Neural cell (in vitro differentiated cells): ENCODE measurements around the gene SLC25A26. TPM values are rescaled to one million over a fixed set of nuclear protein-coding genes. Genes with fewer than 3 reads are reported as not detected.

Source experiments
- H2AFZ ChIP-seq: fragments of 200-600, 300-800 bp; sonication (generic), shearing (Covaris generic); 2 replicates; pipeline ENCODE4 v1.6.0; 2014; ENCODE audit warnings: low read depth, mild to moderate bottlenecking, antibody characterized with exemption, low read length, moderate library complexity
- H3F3A ChIP-seq: fragments of 200-600 bp; shearing (Covaris generic); 2 replicates; pipeline ENCODE4 v1.6.1; 2016; ENCODE audit warnings: mild to moderate bottlenecking, moderate library complexity, mixed read lengths, antibody characterized with exemption, low read length; ENCODE audit not compliant: insufficient read depth, poor library complexity, severe bottlenecking
- H3K27ac ChIP-seq: fragments of 200-600, 300-800 bp; sonication (generic), shearing (Covaris generic); 2 replicates; pipeline ENCODE4 v1.5.1; 2014; ENCODE audit warnings: mild to moderate bottlenecking, low read length, moderate library complexity
- H3K27me3 ChIP-seq: fragments of 300-800, 200-600 bp; sonication (generic), shearing (Covaris generic); 2 replicates; pipeline ENCODE4 v1.6.0; 2014; ENCODE audit warnings: mild to moderate bottlenecking, low read depth, low read length, moderate library complexity; ENCODE audit not compliant: insufficient read depth
- H3K36me3 ChIP-seq: fragments of 300-800, 200-600 bp; sonication (generic), shearing (Covaris generic); 2 replicates; pipeline ENCODE4 v1.5.1; 2014; ENCODE audit warnings: mild to moderate bottlenecking, antibody characterized with exemption, low read length, moderate library complexity; ENCODE audit not compliant: insufficient read depth
- H3K4me2 ChIP-seq: fragments of 300-800, 200-600 bp; sonication (generic), shearing (Covaris generic); 2 replicates; pipeline ENCODE4 v1.6.0; 2014; ENCODE audit warnings: mild to moderate bottlenecking, low read length
- H3K4me3 ChIP-seq: fragments of 300-800, 200-600 bp; sonication (generic), shearing (Covaris generic); 2 replicates; pipeline ENCODE4 v1.5.1; 2014; ENCODE audit warnings: mild to moderate bottlenecking, low read length, moderate library complexity
- H3K79me2 ChIP-seq: fragments of 200-600 bp; shearing (Covaris generic); replicated peaks from 2 replicates; pipeline ENCODE4 v1.6.0; 2014; ENCODE audit warnings: mild to moderate bottlenecking, low read length, moderate library complexity; ENCODE audit not compliant: insufficient read depth
- H3K9ac ChIP-seq: fragments of 300-800, 200-600 bp; sonication (generic), shearing (Covaris generic); 2 replicates; pipeline ENCODE4 v1.6.1; 2016; ENCODE audit warnings: mild to moderate bottlenecking, low read length, mixed read lengths
- H3K9me2 ChIP-seq: fragments of 200-600 bp; shearing (Covaris generic); 2 replicates; pipeline ENCODE4 v1.6.1; 2016; ENCODE audit warnings: mild to moderate bottlenecking, low read length, mixed read lengths; ENCODE audit not compliant: insufficient read depth
- H3K9me3 ChIP-seq: fragments of 200-600, 300-800 bp; sonication (generic), shearing (Covaris generic); 2 replicates; pipeline ENCODE4 v1.6.1; 2016; ENCODE audit warnings: mild to moderate bottlenecking, mixed run types, low read length, moderate library complexity, mixed read lengths
- H4K20me1 ChIP-seq: fragments of 200-600 bp; shearing (Covaris generic); 2 replicates; pipeline ENCODE4 v1.6.1; 2016; ENCODE audit warnings: mild to moderate bottlenecking, mixed run types; ENCODE audit not compliant: insufficient read depth
- EP300 ChIP-seq: fragments of 450-650 bp; conservative IDR thresholded peaks from 2 replicates; pipeline ENCODE4 v1.6.1; 2014; ENCODE audit warnings: antibody characterized with exemption, mild to moderate bottlenecking, moderate library complexity; ENCODE audit not compliant: poor library complexity, severe bottlenecking
- EZH2 ChIP-seq: fragments of 200-600, 300-800 bp; shearing (Covaris generic), sonication (generic); IDR thresholded peaks from 2 replicates; pipeline ENCODE4 v1.6.1; 2014; ENCODE audit warnings: antibody characterized with exemption, low read length, borderline replicate concordance, mild to moderate bottlenecking; ENCODE audit not compliant: insufficient read depth, poor library complexity, severe bottlenecking
- MXI1 ChIP-seq: fragments of 450-650 bp; conservative IDR thresholded peaks from 2 replicates; pipeline ENCODE4 v1.6.1; 2014; ENCODE audit warnings: antibody characterized with exemption, mild to moderate bottlenecking; ENCODE audit not compliant: poor library complexity, severe bottlenecking
- POLR2AphosphoS5 ChIP-seq: IDR thresholded peaks from 2 replicates; pipeline ENCODE4 v1.6.1; 2012
- RAD21 ChIP-seq: fragments of 450-650 bp; conservative IDR thresholded peaks from 2 replicates; pipeline ENCODE4 v1.6.1; 2014; ENCODE audit warnings: antibody characterized with exemption, mild to moderate bottlenecking, moderate library complexity
- SMC3 ChIP-seq: fragments of 450-650 bp; conservative IDR thresholded peaks from 2 replicates; pipeline ENCODE4 v1.6.1; 2014; ENCODE audit warnings: antibody characterized with exemption, mild to moderate bottlenecking, moderate library complexity; ENCODE audit not compliant: poor library complexity
- TAF1 ChIP-seq: IDR thresholded peaks from 2 replicates; pipeline ENCODE4 v1.6.1; 2012; ENCODE audit warnings: low read depth
- polyA plus RNA-seq: library from polyadenylated mRNA; depleted of rRNA; stranded (reverse); fragments of >200 nt; gene quantifications from 2 replicates; pipeline ENCODE4 v1.2.3, GENCODE V29; 2014
- TF ChIP-seq, protein P1 (sequence below): IDR thresholded peaks from 2 replicates; pipeline ENCODE4 v1.6.1; 2012; ENCODE audit warnings: borderline replicate concordance
- TF ChIP-seq, protein P2 (sequence below): fragments of 450-650 bp; IDR thresholded peaks from 2 replicates; pipeline ENCODE4 v1.5.1; 2014; ENCODE audit warnings: antibody characterized with exemption, mild to moderate bottlenecking, moderate library complexity; ENCODE audit not compliant: poor library complexity, severe bottlenecking

SLC25A26 gene
- polyA plus RNA-seq, 1 donor from 2014 or later = 21.0 TPM

DNA sequence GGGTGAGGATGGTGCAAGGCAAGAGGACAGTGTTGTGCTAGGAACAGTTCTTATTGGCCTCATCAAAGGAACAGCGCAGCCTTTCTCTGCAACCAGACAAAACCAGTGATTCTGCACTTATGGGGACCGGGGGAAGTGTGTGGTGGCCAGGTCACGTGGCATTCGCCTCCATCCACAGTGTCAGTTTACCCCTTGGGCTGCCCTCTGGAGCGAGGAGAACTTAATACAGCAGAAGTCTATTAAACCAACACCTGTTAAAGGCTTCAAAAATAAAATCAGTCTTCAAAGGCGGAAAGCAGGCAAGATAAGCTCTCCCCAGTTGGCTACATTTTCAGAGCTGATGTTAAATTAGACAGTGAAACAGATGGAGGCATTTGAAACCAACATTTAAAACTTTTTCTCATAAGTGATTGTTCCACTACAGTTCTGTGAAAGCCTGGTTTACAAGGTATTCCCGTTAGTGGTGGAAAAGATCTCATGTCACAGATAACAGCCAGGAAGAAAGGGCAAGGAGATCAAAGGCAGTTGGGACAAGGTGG, 204.8 kb downstream of the SLC25A26 start:
- Histone ChIP-seq H3K4me2 (no peak overlapping the region), H3K9me3 (peaks cover 3% of the 10 kb centered on the region), H4K20me1 (no peaks in the 10 kb centered on the region), H3K36me3 (no peaks in the 10 kb centered on the region), H3F3A (no peaks in the 10 kb centered on the region), H3K27ac (no peak overlapping the region), H3K9me2 (no peaks in the 10 kb centered on the region), H3K27me3 (no peaks in the 10 kb centered on the region), H3K79me2 (peaks cover 5% of the 10 kb centered on the region), H3K4me3 (no peak overlapping the region), H3K9ac (no peak overlapping the region), H2AFZ (no peak overlapping the region)
- TF ChIP-seq EZH2 = no peak
- TF ChIP-seq, protein P1, sequence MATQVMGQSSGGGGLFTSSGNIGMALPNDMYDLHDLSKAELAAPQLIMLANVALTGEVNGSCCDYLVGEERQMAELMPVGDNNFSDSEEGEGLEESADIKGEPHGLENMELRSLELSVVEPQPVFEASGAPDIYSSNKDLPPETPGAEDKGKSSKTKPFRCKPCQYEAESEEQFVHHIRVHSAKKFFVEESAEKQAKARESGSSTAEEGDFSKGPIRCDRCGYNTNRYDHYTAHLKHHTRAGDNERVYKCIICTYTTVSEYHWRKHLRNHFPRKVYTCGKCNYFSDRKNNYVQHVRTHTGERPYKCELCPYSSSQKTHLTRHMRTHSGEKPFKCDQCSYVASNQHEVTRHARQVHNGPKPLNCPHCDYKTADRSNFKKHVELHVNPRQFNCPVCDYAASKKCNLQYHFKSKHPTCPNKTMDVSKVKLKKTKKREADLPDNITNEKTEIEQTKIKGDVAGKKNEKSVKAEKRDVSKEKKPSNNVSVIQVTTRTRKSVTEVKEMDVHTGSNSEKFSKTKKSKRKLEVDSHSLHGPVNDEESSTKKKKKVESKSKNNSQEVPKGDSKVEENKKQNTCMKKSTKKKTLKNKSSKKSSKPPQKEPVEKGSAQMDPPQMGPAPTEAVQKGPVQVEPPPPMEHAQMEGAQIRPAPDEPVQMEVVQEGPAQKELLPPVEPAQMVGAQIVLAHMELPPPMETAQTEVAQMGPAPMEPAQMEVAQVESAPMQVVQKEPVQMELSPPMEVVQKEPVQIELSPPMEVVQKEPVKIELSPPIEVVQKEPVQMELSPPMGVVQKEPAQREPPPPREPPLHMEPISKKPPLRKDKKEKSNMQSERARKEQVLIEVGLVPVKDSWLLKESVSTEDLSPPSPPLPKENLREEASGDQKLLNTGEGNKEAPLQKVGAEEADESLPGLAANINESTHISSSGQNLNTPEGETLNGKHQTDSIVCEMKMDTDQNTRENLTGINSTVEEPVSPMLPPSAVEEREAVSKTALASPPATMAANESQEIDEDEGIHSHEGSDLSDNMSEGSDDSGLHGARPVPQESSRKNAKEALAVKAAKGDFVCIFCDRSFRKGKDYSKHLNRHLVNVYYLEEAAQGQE = no peak
- TF ChIP-seq, protein P2, sequence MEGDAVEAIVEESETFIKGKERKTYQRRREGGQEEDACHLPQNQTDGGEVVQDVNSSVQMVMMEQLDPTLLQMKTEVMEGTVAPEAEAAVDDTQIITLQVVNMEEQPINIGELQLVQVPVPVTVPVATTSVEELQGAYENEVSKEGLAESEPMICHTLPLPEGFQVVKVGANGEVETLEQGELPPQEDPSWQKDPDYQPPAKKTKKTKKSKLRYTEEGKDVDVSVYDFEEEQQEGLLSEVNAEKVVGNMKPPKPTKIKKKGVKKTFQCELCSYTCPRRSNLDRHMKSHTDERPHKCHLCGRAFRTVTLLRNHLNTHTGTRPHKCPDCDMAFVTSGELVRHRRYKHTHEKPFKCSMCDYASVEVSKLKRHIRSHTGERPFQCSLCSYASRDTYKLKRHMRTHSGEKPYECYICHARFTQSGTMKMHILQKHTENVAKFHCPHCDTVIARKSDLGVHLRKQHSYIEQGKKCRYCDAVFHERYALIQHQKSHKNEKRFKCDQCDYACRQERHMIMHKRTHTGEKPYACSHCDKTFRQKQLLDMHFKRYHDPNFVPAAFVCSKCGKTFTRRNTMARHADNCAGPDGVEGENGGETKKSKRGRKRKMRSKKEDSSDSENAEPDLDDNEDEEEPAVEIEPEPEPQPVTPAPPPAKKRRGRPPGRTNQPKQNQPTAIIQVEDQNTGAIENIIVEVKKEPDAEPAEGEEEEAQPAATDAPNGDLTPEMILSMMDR = no peak
- TF ChIP-seq POLR2AphosphoS5 = no peak
- no peak for TF ChIP-seq RAD21
- TF ChIP-seq TAF1 = no peak
- TF ChIP-seq EP300 = no peak

DNA sequence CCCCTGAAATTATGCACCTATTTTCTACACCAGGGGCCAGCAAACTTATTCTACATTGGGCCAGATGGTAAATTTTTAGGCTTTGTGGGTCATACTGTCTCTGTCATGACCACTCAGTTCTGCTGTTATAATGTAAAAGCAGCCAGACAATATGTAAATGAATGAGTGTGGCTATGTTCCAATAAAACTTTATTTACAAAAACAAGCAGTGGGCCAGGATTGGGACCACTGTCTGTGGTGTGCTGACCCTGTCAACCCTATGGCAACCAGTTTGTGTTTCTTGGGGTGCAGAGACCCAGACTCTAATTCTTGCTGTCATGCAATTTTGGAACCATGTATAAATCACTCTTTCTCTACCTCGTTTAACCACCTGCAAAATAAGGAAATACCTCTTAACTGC, 205.3 kb downstream of the SLC25A26 start:
- H3K36me3 ChIP-seq = no peaks in the 10 kb centered on the region
- no peak overlapping the region for H3K4me2 ChIP-seq
- H3K9ac ChIP-seq = no peak overlapping the region
- H3F3A ChIP-seq = no peaks in the 10 kb centered on the region
- H3K9me3 ChIP-seq = peaks cover 3% of the 10 kb centered on the region
- H2AFZ ChIP-seq = no peak overlapping the region
- H3K4me3 ChIP-seq = no peak overlapping the region
- H3K9me2 ChIP-seq = no peaks in the 10 kb centered on the region
- H3K27ac ChIP-seq = no peak overlapping the region
- H4K20me1 ChIP-seq = no peaks in the 10 kb centered on the region
- TF ChIP-seq TAF1 = no peak
- TF ChIP-seq, protein P1 = no peak
- TF ChIP-seq SMC3 = no peak
- no peak for TF ChIP-seq RAD21
- no peak for TF ChIP-seq POLR2AphosphoS5
- TF ChIP-seq, protein P2 = no peak
- TF ChIP-seq MXI1 = no peak
- TF ChIP-seq EP300 = no peak
- no peak for TF ChIP-seq EZH2
- peaks cover 5% of the 10 kb centered on the region for H3K79me2 ChIP-seq
- no peaks in the 10 kb centered on the region for H3K27me3 ChIP-seq
